ENCODE data around the gene FBXL19.

The FBXL19 gene

GRCh38 chr16:30986129-30986991 lies 63.0 kb downstream of the FBXL19 start:
- TF ChIP-seq CTCF (IDR thresholded peaks at IDR 0.05; ENCODE audit: low read depth, low read length) (no peak), POLR2A (IDR thresholded peaks at IDR 0.05; ENCODE audit: extremely low read depth, insufficient read length) (no peak), MAX (IDR thresholded peaks at IDR 0.05; ENCODE audit: low read depth, low read length) (no peak), MYC (IDR thresholded peaks at IDR 0.05; ENCODE audit: low read depth, low read length) (no peak)
- DNase-seq (ENCODE audit: low read depth), result no peak
- H3K4me3 ChIP-seq (ENCODE audit: low read depth, low read length), result no peak overlapping the region

DNA sequence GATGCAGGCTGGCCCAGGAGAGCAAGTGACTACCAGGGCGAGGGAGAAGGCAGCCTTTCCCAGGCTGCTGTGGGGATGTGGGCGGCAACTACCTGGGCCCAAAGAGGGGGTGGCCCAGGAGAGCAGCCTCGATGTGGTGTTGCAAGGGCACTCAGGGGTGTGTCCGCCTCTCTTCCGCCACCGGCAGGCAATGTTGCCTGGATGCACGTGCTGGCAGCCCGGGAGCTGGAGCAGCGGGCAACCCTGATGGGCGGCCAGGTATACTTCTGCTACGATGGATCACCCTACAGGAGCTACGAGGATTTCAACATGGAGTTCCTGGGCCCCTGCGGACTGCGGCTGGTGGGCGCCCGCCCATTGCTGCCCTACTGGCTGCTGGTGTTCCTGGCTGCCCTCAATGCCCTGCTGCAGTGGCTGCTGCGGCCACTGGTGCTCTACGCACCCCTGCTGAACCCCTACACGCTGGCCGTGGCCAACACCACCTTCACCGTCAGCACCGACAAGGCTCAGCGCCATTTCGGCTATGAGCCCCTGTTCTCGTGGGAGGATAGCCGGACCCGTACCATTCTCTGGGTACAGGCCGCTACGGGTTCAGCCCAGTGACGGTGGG lies 64.3 kb downstream of the FBXL19 start:
- no peak overlapping the region for H3K4me3 ChIP-seq (ENCODE audit: low read depth, low read length)
- no peak for TF ChIP-seq POLR2A (IDR thresholded peaks at IDR 0.05; ENCODE audit: extremely low read depth, insufficient read length)
- TF ChIP-seq MAX (IDR thresholded peaks at IDR 0.05; ENCODE audit: low read depth, low read length), result no peak
- TF ChIP-seq MYC (IDR thresholded peaks at IDR 0.05; ENCODE audit: low read depth, low read length), result no peak
- no peak for TF ChIP-seq CTCF (IDR thresholded peaks at IDR 0.05; ENCODE audit: low read depth, low read length)
- no peak for DNase-seq (ENCODE audit: low read depth)

GRCh38 chr16:30989469-30990047 lies 66.2 kb downstream of the FBXL19 start:
- TF ChIP-seq CTCF (IDR thresholded peaks at IDR 0.05; ENCODE audit: low read depth, low read length), result no peak
- no peak for TF ChIP-seq POLR2A (IDR thresholded peaks at IDR 0.05; ENCODE audit: extremely low read depth, insufficient read length)
- TF ChIP-seq MAX (IDR thresholded peaks at IDR 0.05; ENCODE audit: low read depth, low read length), result no peak
- no peak for TF ChIP-seq MYC (IDR thresholded peaks at IDR 0.05; ENCODE audit: low read depth, low read length)
- no peak overlapping the region for H3K4me3 ChIP-seq (ENCODE audit: low read depth, low read length)
- no peak for DNase-seq (ENCODE audit: low read depth)

GRCh38 chr16:30990105-30990504 lies 66.7 kb downstream of the FBXL19 start:
- no peak for DNase-seq (ENCODE audit: low read depth)
- TF ChIP-seq MYC (IDR thresholded peaks at IDR 0.05; ENCODE audit: low read depth, low read length) (no peak), POLR2A (IDR thresholded peaks at IDR 0.05; ENCODE audit: extremely low read depth, insufficient read length) (no peak), MAX (IDR thresholded peaks at IDR 0.05; ENCODE audit: low read depth, low read length) (no peak), CTCF (IDR thresholded peaks at IDR 0.05; ENCODE audit: low read depth, low read length) (no peak)
- no peak overlapping the region for H3K4me3 ChIP-seq (ENCODE audit: low read depth, low read length)

DNA sequence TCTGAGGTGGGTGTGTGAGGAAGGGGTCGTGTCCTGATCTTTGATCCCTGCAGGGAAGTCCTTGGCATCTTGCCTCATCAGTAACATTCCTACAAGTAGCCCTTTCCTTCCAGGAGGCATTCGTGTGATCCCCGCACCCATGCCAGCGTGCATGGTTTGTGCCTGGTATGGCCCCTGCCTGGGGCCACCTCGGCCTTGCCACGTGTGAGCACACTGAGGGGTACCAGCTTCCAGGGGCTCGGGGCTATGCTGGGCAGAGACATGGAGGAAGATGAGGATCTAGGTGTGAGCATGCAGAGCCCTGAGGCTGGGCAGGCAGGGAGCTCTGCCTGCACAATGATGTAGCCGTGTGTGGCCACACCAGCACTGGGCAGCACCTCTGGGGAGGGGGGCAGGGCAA lies 67.7 kb downstream of the FBXL19 start:
- no peak for TF ChIP-seq MAX (IDR thresholded peaks at IDR 0.05; ENCODE audit: low read depth, low read length)
- no peak for TF ChIP-seq CTCF (IDR thresholded peaks at IDR 0.05; ENCODE audit: low read depth, low read length)
- no peak for TF ChIP-seq POLR2A (IDR thresholded peaks at IDR 0.05; ENCODE audit: extremely low read depth, insufficient read length)
- no peak for TF ChIP-seq MYC (IDR thresholded peaks at IDR 0.05; ENCODE audit: low read depth, low read length)
- DNase-seq (ENCODE audit: low read depth), result no peak
- no peak overlapping the region for H3K4me3 ChIP-seq (ENCODE audit: low read depth, low read length)

Measured in NB4 (cell line).